SK-N-MC (cell line): ENCODE data around the gene ARL8A.

Source experiments
- EZH2 ChIP-seq: fragments of 200-600 bp; sonication (generic); IDR thresholded peaks from one replicate; pipeline ENCODE4 v1.6.1; 2017; ENCODE audit warnings: antibody characterized with exemption
- FOXP2 ChIP-seq: optimal IDR thresholded peaks from 2 replicates; pipeline ENCODE3; 2011; ENCODE audit warnings: mild to moderate bottlenecking, moderate library complexity; ENCODE audit not compliant: insufficient read depth; ENCODE audit errors: extremely low read length, control extremely low read depth
- POLR2AphosphoS5 ChIP-seq: IDR thresholded peaks from 2 replicates; pipeline ENCODE4 v1.6.1; 2012; ENCODE audit warnings: mild to moderate bottlenecking, low read depth, low read length, borderline replicate concordance

- TF ChIP-seq EZH2 (no peak), POLR2AphosphoS5 (no peak), FOXP2 (no peak)
These were observed 12.3 kb downstream of the ARL8A start for GRCh38 chr1:202131956-202132821.
